GM18499 (cell line): ENCODE data around the gene NEU2.
A peak's percentile ranks its signal among the peaks of the same experiment; 100 is the strongest.
"Not testable (repeated sequence)": the region's sequence is repeated elsewhere in the genome, so short reads cannot be mapped to it uniquely, and the experiment has no call there.

Experiments
- ATAC-seq: cut with Tn5 transposase; IDR thresholded peaks from one replicate; pipeline ENCODE4 v1.9.1; 2021; ENCODE audit warnings: moderate number of reproducible peaks; ENCODE audit not compliant: insufficient read depth, unreplicated experiment

The NEU2 gene

GRCh38 chr2:233053928-233054784 is 21.7 kb downstream of the NEU2 start:
- ATAC-seq, result no peak

- no peak for ATAC-seq
Observed at GRCh38 chr2:233055362-233055761, 22.9 kb downstream of the NEU2 start.

DNA sequence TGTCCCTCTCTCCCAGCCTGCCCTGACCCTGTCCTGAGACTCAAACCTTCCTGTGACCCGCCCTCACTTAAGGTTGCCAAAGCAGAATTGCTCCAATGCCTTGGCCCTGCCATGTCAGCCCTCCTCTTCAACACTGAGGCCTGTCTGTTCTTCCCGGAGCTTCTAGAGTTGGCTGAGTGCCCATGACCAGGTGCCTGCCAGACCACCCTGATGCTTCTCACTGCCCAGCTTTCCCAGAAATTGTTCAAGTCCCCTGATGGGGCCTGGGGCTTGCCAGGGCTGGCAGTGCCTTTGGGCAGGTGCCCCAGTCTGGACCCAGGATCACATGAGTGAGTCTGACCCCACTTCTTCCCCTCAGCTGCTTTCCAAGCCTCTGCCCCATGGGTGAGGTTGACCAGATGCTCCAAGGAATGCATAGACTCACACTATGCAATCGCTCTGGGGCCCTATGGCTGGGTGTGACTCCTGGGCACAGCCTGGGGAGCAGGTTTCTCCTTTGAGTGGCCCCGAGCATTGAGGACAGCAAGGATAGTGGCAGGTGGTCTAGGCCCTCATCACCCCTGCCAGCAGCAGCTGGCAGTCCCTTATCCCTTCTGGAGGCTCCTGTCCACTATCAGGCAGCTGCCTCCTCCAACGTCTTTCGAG is 24.6 kb downstream of the NEU2 start:
- no peak for ATAC-seq

DNA sequence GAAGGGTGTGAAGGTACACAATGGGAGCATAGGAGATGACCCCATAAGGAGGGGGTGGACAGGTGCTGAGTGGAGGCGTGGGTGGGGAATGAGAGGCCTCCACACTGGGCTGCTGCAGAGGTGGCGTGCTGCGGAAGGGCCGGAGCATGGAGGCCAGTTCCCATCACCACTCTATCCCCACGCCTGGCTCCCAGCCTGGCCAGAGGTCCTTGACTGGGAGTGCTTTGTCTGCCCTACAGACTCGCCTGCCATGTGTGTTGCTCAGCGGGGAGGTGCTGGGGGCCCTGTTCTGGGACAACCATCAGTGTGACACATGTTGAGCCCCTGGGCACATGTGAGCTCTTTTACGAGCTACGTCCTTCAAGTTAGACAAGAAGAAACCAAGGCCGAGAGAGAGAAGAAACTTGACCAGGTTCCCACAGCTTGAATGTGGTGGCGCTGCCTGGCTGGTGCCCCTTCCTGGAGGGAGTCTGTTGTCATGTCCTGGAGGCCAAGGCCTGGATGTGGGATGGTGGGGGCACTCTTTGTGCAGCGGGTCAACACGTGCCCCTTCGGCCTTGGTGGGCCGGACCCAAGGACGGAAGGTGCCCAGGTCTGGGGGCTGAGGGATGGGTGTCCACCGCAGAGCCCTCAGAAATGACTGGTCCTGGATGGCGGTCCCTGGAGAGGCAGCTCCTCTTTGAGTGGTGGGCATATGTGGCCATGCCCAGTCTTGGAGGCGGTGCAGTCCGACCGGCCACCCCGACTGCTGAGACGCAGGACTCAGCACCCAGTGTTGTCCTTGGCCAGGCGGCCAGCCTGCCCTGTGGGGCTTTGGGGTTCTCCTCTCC is 26.5 kb downstream of the NEU2 start:
- no peak for ATAC-seq

DNA sequence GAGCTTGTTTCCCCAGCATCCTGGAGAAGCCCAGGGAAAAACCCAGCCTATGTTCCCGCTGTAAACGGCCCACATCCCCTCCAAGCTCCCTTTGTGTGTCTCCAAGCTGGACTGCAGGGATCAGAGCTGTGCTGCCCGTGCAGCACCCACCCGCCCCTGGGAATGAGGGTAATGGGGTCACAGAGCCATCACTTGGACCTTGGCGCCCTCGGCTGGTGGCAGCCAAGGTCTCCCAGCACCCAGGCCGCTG is 27.0 kb downstream of the NEU2 start:
- no peak for ATAC-seq

DNA sequence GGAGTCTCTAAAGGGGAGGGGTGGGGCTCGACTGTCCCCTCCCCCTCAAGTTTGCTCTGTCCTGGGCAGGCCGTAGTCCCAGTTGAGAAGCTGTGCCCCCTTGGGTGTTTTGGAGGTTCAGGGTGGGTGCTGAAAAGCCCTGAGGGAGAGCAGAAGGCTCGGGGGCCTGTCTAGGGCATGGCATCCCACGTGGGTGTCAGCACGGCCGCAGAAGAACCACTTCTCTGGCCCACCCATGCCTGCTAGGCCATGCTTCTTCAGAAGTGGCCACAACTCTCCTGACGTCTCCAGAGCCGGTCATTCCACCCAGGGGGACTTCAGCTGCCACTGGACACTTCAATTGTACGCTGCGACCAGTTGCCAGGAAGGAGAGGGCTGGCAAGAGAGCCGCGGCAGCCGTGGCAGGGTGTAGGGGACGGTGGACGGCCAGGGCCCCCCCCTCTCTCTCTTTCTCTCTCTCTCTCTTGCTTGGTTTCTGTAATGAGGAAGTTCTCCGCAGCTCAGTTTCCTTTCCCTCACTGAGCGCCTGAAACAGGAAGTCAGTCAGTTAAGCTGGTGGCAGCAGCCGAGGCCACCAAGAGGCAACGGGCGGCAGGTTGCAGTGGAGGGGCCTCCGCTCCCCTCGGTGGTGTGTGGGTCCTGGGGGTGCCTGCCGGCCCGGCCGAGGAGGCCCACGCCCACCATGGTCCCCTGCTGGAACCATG is 27.5 kb downstream of the NEU2 start, which contains the start of gene INPP5D:
Gene INPP5D (plus strand): TSS at position 546 of the 704 bp plus-strand sequence. CDS start 137 bp downstream, at position 683.
- peak; percentile 33 for ATAC-seq

DNA sequence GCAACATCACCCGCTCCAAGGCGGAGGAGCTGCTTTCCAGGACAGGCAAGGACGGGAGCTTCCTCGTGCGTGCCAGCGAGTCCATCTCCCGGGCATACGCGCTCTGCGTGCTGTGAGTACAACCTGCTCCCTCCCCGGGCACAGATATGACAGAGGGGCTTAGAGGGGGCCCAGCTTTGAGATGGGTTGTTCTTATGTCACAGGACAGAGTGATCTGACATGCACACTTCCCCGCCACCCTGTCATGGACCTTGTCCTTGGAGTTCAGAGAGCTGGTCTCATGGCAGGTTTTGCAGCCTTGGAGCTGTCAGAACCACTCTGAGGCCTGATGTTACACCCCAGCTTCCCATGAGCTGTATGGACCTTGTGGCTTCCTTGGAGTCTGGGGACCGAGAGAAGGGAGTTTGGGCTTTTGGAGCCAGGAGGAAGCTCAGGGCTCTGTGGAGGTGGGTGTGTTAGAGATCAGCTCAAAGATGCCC is 28.1 kb downstream of the NEU2 start:
- peak; percentile 2 for ATAC-seq

DNA sequence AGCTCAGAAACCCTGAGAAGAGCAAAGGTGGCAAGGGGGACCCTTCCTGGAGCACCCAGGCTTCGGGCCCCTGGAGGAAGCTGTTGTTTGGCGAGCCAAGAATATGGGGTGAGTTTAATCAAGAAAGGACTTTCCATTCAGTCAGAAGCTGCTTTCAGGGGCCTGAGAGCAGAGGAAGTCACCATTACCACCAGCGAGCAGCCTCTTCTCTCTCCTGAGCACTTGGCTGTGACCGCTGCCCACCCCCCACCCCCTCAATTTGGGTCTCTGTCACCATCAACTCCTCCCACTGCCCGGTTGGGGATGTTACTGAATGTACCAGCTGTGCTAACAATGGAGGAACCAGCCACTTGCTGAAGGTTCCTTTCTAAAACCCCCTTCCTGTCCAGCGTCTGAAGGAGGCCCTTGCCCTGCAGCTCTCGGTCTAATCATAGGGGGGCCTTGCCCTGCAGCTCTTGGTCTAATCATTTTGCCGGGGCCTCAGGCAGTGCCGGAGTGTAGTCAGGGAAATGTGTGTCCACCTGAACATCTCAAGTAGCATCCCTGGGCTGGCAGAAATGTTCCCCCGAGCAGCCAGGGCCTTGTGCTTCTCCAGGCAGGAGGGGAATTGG is 28.6 kb downstream of the NEU2 start:
- ATAC-seq, result no peak

GRCh38 chr2:233061591-233062450 is 29.3 kb downstream of the NEU2 start:
- no peak for ATAC-seq

DNA sequence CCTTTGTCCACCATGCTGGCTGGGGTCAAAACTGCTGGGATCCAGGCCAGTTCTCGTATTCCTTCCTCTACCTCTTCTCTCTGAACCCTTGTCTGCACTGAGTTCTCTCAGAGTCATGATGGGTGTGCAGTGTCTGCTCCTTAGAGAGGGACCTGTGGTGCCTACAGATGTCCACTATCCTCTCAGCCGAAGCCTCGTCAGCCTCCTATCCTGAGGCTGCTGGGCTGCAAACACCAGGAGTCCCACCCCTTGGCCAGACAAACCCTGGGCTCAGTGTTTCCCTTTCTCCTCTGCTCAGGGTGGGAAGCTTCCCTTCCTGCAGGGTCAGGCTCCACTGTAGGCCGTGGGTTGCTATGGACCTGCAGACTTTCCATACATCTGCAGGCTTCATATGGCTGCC is 30.0 kb downstream of the NEU2 start:
- ATAC-seq, result no peak

DNA sequence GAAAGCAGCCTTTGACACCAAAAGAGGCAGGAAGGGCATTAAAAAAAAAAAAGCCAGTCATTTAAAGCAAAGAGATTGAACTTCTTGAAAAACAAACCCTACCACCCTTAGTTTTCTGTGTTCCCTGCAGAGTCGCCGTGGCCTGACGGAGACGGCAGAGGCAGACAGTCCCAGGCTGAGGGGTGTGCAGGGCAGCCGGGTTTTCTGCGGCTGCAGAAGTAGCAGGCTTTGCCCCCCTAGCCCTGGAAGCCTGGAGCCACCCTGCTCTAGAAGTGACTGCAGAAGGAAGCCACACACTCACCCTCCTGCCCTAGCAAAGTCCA is 30.4 kb downstream of the NEU2 start:
- no peak for ATAC-seq

GRCh38 chr2:233063269-233063975 is 30.9 kb downstream of the NEU2 start:
- no peak for ATAC-seq

DNA sequence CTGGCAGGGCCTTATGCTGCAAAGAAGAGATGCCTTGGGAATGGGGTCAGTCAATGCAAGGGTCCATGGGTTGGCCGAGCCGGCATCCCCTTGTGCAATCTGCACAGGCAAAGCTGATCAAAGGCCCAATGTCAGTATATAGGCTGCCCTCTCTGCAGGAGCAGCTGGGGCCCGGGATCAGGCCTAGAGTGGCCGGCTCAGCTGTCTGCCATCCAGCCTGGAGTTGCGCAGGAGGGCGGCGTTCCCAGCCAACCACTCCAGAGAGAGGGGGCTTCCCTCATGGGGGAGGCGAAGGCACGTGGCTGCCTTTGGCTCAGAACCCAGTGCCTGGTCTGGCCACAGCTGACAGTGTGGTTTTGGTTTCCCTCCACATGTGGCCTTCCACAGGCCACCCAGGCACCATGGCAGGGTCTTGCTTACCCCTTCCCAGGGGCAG is 31.5 kb downstream of the NEU2 start:
- no peak for ATAC-seq

- no peak for ATAC-seq
Observed at GRCh38 chr2:233064530-233065199, 32.2 kb downstream of the NEU2 start.

DNA sequence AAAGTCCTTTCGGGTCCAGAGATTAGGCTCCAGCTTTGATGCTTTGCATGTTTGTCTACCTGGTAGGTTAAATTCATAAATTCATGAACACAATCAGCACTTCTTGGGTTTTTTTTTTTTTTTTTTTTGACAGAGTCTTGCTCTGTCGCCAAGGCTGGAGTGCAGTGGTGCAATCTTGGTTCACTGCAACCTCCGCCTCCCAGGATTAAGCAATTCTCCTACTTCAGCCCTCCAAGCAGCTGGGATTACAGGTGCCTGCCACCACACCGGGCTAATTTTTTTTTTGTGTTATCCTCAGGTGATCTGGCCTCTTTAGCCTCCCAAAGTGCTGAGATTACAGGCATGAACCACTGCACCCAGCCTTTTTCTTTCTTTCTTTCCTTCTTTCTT is 32.7 kb downstream of the NEU2 start:
- ATAC-seq, result not testable (repeated sequence)

- ATAC-seq, result no peak
Observed at GRCh38 chr2:233065954-233066470, 33.5 kb downstream of the NEU2 start.

DNA sequence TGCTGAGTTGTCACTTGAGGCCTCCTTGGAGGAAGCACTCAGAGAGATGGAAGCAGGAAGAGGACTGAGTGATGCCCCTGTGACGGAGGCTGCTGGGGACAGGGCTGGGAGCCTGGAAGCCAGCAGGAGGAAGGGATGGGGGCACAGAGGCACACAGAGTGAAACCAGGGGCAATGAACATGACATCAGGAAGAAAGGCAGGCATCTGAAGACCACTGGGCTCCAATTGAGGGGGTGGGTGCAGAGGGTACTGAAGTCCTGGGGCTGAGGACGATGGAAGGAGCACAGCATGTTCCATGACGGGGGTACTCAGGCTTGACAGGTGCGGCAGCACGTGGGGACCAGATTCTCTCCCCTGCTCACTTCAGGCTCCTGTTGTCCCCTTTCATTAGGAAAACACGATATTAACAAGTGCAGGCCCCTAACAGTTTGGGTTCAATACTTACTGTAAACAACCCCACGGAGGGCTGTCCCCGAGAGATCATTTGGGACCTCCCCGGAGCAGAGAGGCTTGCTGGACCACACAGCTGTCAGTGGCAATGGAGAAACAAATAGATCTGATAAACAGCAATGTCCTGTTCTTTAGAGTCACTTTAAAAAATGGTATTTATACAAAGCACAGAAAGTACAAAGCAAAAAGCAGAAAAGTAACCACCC is 36.4 kb downstream of the NEU2 start:
- no peak for ATAC-seq
